Activated T-helper 2 cell treated with anti-CD3 and anti-CD28 coated beads, Interferon-gamma antibody, Interleukin-2, Interleukin-4, amounts not matched to agents 10 μg/mL and 5 μg/mL and 100 μg/mL, durations not matched to agents 14 hours and 24 hours and 36 hours (primary cell): ENCODE data around the gene CPT2. TPM values are rescaled to one million over a fixed set of nuclear protein-coding genes. Genes with fewer than 3 reads are reported as not detected.
"Not testable (repeated sequence)": the region's sequence is repeated elsewhere in the genome, so short reads cannot be mapped to it uniquely, and the experiment has no call there.

Experiments
- DNase-seq: peaks from one replicate; pipeline ENCODE4 v3.0.0; 2021; ENCODE audit warnings: low spot score
- H3K27ac Mint-ChIP-seq: one replicate; pipeline ENCODE4 v1.8.0; 2021; ENCODE audit warnings: mixed read lengths
- H3K27me3 Mint-ChIP-seq: one replicate; pipeline ENCODE4 v1.8.0; 2021; ENCODE audit warnings: low read depth, mixed read lengths
- H3K36me3 Mint-ChIP-seq: one replicate; pipeline ENCODE4 v1.8.0; 2021; ENCODE audit warnings: low read depth, mixed read lengths
- H3K4me1 Mint-ChIP-seq: one replicate; pipeline ENCODE4 v1.8.0; 2021; ENCODE audit warnings: low read depth, mixed read lengths
- H3K4me3 Mint-ChIP-seq: one replicate; pipeline ENCODE4 v1.8.0; 2021; ENCODE audit warnings: low read depth, mild to moderate bottlenecking, moderate library complexity, mixed read lengths
- H3K9me3 Mint-ChIP-seq: one replicate; pipeline ENCODE4 v1.8.0; 2021; ENCODE audit warnings: mixed read lengths
- intact Hi-C: fragments of 100-400 bp; cut with micrococcal nuclease; formaldehyde crosslinking; loops from one replicate; pipeline ENCODE4 v1.15.1; 2023
- total RNA-seq: library from RNA; stranded (reverse); gene quantifications from 2 replicates; pipeline ENCODE4 v1.2.3, GENCODE V29; 2022

Gene CPT2
- total RNA-seq, 1 donor from 2014 or later, result 25.3 TPM

- Mint-ChIP-seq H3K9me3 (no peaks in the 10 kb centered on the region), H3K27ac (no peak overlapping the region), H3K4me1 (no peaks in the 10 kb centered on the region), H3K4me3 (no peak overlapping the region), H3K27me3 (peaks cover 26% of the 10 kb centered on the region), H3K36me3 (no peaks in the 10 kb centered on the region)
- intact Hi-C loops, result no loop called here
- no peak for DNase-seq
These were observed 30.3 kb upstream of the CPT2 start for GRCh38 chr1:53166366-53166765.

GRCh38 chr1:53166912-53167311, 29.7 kb upstream of the CPT2 start:
- intact Hi-C loops, result no loop called here
- H3K4me1 Mint-ChIP-seq, result no peaks in the 10 kb centered on the region
- no peak overlapping the region for H3K27ac Mint-ChIP-seq
- H3K27me3 Mint-ChIP-seq, result peaks cover 27% of the 10 kb centered on the region
- DNase-seq, result no peak
- no peaks in the 10 kb centered on the region for H3K36me3 Mint-ChIP-seq
- H3K9me3 Mint-ChIP-seq, result no peaks in the 10 kb centered on the region
- no peak overlapping the region for H3K4me3 Mint-ChIP-seq

- Mint-ChIP-seq H3K27me3 (peaks cover 21% of the 10 kb centered on the region), H3K36me3 (no peaks in the 10 kb centered on the region), H3K4me1 (peaks cover 6% of the 10 kb centered on the region), H3K9me3 (no peaks in the 10 kb centered on the region), H3K4me3 (no peak overlapping the region), H3K27ac (no peak overlapping the region)
- intact Hi-C loops, result no loop called here
- DNase-seq, result no peak
These were observed 24.0 kb upstream of the CPT2 start for GRCh38 chr1:53172426-53173128.

DNA sequence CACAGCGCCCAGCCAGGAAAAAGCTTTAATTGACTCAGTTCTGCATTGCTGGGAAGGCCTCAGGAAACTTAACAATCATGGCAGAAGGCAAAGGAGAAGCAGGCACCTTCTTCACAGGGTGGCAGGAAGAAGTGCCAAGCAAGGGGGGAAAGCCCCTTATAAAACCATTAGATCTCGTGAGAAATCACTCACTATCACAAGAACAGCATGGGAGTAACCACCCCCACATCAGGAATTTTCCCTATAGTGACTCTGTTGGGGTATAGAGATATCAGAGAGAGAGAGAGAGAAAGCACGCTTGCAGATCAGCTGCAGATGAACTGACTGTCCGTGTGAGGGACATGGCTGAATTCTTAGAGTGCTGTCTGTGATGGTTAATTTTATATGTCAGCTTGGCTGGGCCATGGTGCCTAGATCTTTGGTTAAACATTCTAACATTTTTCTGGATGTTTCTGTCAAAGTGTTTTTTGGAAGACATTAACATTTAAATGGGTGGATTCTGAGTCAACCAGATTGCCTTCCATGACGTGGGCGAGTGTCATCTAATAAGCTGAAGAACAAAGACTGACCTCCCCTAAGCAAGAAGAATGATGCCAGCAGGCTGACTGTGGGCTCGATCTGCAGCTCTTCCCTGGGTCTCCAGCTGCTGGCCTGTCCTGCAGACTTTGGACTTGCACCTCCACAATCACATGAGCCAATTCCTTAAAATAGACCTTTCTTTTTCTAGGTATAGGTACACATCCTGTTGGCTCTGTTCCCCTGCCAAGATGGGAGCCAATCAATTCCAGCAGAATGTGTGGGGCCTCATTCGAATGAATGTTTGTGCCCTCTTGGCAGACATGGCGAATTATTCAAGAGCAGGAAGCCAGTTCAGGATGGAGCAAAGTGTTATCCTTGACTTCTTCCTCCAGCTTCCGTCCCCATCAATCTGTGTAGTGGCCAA, 21.4 kb upstream of the CPT2 start:
- intact Hi-C loops, result no loop called here
- Mint-ChIP-seq H3K27me3 (peaks cover 21% of the 10 kb centered on the region), H3K36me3 (no peaks in the 10 kb centered on the region), H3K27ac (no peak overlapping the region), H3K4me1 (peaks cover 6% of the 10 kb centered on the region), H3K9me3 (no peaks in the 10 kb centered on the region), H3K4me3 (no peak overlapping the region)
- DNase-seq, result no peak

- intact Hi-C loops, result no loop called here
- H3K36me3 Mint-ChIP-seq, result no peaks in the 10 kb centered on the region
- H3K27ac Mint-ChIP-seq, result no peak overlapping the region
- H3K9me3 Mint-ChIP-seq, result no peaks in the 10 kb centered on the region
- peaks cover 6% of the 10 kb centered on the region for H3K4me1 Mint-ChIP-seq
- H3K4me3 Mint-ChIP-seq, result no peak overlapping the region
- no peak for DNase-seq
- peaks cover 23% of the 10 kb centered on the region for H3K27me3 Mint-ChIP-seq
These were observed 20.0 kb upstream of the CPT2 start for GRCh38 chr1:53176452-53177208.

- Mint-ChIP-seq H3K9me3 (no peaks in the 10 kb centered on the region), H3K36me3 (no peaks in the 10 kb centered on the region), H3K27me3 (peaks cover 7% of the 10 kb centered on the region), H3K27ac (no peak overlapping the region), H3K4me1 (no peaks in the 10 kb centered on the region), H3K4me3 (no peak overlapping the region)
- intact Hi-C loops, result loop anchor here (5.0 kb wide), 2 partner anchors 263 to 1053 kb away; no protein-coding TSS in a partner anchor
- DNase-seq, result no peak
These were observed 16.4 kb upstream of the CPT2 start for GRCh38 chr1:53180226-53180625.

DNA sequence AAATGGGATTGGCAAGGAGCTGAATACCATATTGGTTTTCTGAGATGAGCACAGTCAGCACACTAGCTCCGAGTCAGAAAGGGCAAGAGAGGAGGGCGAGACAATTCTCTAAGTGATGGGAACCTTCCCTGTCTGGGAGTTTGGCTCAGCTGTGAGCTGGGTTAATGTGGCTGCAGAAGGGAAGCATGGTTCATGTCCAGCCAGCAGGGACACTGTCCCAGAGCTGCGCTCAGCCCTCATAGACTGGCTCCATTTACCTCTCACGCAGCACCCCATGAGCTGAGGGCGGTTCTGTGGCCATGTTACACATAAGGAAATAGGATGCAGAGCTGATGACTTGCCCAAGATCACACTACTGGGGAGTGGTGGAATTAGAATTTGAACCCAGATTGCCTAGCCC, 15.7 kb upstream of the CPT2 start:
- no peak for DNase-seq
- Mint-ChIP-seq H3K27ac (no peak overlapping the region), H3K9me3 (no peaks in the 10 kb centered on the region), H3K4me3 (no peak overlapping the region), H3K36me3 (no peaks in the 10 kb centered on the region), H3K4me1 (no peaks in the 10 kb centered on the region), H3K27me3 (peaks cover 7% of the 10 kb centered on the region)
- intact Hi-C loops, result loop anchor here (5.0 kb wide), 2 partner anchors 264 to 1054 kb away; no protein-coding TSS in a partner anchor

DNA sequence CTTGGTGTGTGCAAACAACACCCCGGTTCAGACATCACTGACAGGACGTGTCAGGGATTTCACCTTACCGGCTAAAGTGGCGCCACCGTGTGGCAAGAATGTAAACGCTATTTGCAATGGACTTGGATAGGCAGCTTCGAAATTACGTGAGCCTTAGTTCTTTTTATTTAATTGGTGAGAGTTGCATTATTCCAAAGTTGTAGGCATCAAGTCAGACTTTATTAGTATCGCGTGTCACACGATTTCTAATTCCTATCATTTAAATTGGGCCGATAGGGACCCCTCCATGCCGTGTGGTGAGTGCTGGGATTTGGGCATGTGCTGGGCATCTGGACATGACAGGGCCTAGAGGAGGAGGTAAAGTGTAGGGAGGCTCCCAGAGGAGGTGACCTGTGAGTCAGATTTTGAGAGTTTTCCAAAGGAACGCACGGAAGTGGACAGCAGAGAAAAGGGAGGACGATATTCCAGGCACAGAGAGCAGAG, 14.5 kb upstream of the CPT2 start:
- Mint-ChIP-seq H3K9me3 (no peaks in the 10 kb centered on the region), H3K27me3 (peaks cover 9% of the 10 kb centered on the region), H3K27ac (no peak overlapping the region), H3K4me3 (no peak overlapping the region), H3K36me3 (no peaks in the 10 kb centered on the region), H3K4me1 (no peaks in the 10 kb centered on the region)
- peak; percentile 71 for DNase-seq
- intact Hi-C loops, result loop anchor here (5.0 kb wide), 2 partner anchors 265 to 1055 kb away; no protein-coding TSS in a partner anchor

DNA sequence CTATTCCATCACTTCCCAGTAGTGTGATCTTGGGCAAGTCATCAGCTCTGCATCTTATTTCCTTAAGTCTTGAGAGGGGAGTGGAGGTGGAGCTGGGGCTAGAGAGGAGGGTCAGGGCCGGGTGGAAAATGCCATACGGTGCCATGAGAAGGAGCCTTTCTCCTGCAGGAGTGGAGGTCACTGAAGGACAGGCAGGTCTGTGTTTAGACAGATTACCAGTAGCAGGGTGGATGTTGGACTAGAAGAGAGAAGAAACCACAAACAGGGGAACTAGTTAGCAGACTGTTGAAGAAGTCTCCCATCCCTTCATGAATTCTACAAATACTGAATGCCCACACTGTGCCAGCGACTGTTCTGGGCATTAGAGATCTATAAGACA, 13.9 kb upstream of the CPT2 start:
- peaks cover 12% of the 10 kb centered on the region for H3K27me3 Mint-ChIP-seq
- DNase-seq, result no peak
- H3K27ac Mint-ChIP-seq, result no peak overlapping the region
- no peaks in the 10 kb centered on the region for H3K36me3 Mint-ChIP-seq
- intact Hi-C loops, result loop anchor here (5.0 kb wide), 2 partner anchors 265 to 1055 kb away; no protein-coding TSS in a partner anchor
- no peaks in the 10 kb centered on the region for H3K9me3 Mint-ChIP-seq
- no peak overlapping the region for H3K4me3 Mint-ChIP-seq
- no peaks in the 10 kb centered on the region for H3K4me1 Mint-ChIP-seq

GRCh38 chr1:53183095-53183990, 13.3 kb upstream of the CPT2 start:
- H3K4me3 Mint-ChIP-seq, result no peak overlapping the region
- no peak for DNase-seq
- no peaks in the 10 kb centered on the region for H3K4me1 Mint-ChIP-seq
- H3K27ac Mint-ChIP-seq, result no peak overlapping the region
- peaks cover 14% of the 10 kb centered on the region for H3K27me3 Mint-ChIP-seq
- no peaks in the 10 kb centered on the region for H3K9me3 Mint-ChIP-seq
- H3K36me3 Mint-ChIP-seq, result no peaks in the 10 kb centered on the region
- intact Hi-C loops, result loop anchor here (5.0 kb wide), 2 partner anchors 266 to 1056 kb away; no protein-coding TSS in a partner anchor

- intact Hi-C loops, H3K9me3 Mint-ChIP-seq, H3K27ac Mint-ChIP-seq, H3K4me1 Mint-ChIP-seq, H3K36me3 Mint-ChIP-seq, H3K4me3 Mint-ChIP-seq, H3K27me3 Mint-ChIP-seq, DNase-seq: not testable (repeated sequence)
These were observed 10.7 kb upstream of the CPT2 start for GRCh38 chr1:53185955-53186297.

- H3K36me3 Mint-ChIP-seq, result no peaks in the 10 kb centered on the region
- intact Hi-C loops, result no loop called here
- H3K4me3 Mint-ChIP-seq, result no peak overlapping the region
- DNase-seq, result no peak
- H3K27ac Mint-ChIP-seq, result no peak overlapping the region
- peaks cover 10% of the 10 kb centered on the region for H3K27me3 Mint-ChIP-seq
- H3K9me3 Mint-ChIP-seq, result no peaks in the 10 kb centered on the region
- H3K4me1 Mint-ChIP-seq, result no peaks in the 10 kb centered on the region
These were observed 10.1 kb upstream of the CPT2 start for GRCh38 chr1:53186533-53186932.
